Measurements from ENCODE around the gene PLA1A.

GRCh38 chr3:119665954-119666559 lies 68.4 kb downstream of the PLA1A start:
- TF ChIP-seq CTCF (IDR thresholded peaks at IDR 0.05; ENCODE audit: low read depth, low read length) (no peak), POLR2A (IDR thresholded peaks at IDR 0.05; ENCODE audit: extremely low read depth, insufficient read length) (no peak)
